Stimulated activated CD4-positive, alpha-beta T cell treated with anti-CD3 and anti-CD28 coated beads, Interleukin-2, amount 100 ng/mL, for 48 hours (primary cell): ENCODE data around the gene RAE1.
"Not testable (repeated sequence)": the region's sequence is repeated elsewhere in the genome, so short reads cannot be mapped to it uniquely, and the experiment has no call there.

Experiments
- DNase-seq, 2 donors: peaks; one replicate each; pipeline ENCODE4 v3.0.0-alpha.2; 2020

Gene RAE1

GRCh38 chr20:57327820-57328219 lies 23.2 kb upstream of the RAE1 start:
- no peak for DNase-seq

- DNase-seq: no peak
Observed at GRCh38 chr20:57329608-57330221, 21.3 kb upstream of the RAE1 start, which contains the start of gene SPO11. Gene SPO11, plus strand, starts transcription at chr20:57329803. Its CDS starts 65 bp downstream, at chr20:57329868.

- DNase-seq: no peak
Observed at GRCh38 chr20:57330998-57331397, 20.1 kb upstream of the RAE1 start.

GRCh38 chr20:57332105-57333089 lies 18.7 kb upstream of the RAE1 start:
- DNase-seq: no peak

GRCh38 chr20:57335392-57335791 lies 15.7 kb upstream of the RAE1 start:
- no peak for DNase-seq

DNA sequence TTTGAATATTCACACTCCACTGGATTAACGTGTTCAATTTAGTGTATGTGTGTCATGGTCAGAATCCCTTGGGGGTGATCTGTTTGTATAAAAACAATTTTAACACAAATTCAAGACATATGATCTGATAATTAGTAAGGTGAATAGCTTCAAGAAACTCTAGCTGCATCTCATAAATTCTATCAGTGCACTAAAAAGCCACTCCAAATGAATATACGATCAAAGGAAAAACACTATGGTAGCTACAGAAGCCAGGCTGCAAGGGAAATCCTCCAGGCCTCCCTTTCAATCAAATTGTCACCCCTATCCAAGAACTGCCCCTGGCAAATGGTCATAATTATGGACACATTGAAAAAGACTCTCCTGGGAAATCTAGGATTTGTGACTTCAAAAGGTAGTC lies 9.4 kb upstream of the RAE1 start:
- DNase-seq: no peak

DNA sequence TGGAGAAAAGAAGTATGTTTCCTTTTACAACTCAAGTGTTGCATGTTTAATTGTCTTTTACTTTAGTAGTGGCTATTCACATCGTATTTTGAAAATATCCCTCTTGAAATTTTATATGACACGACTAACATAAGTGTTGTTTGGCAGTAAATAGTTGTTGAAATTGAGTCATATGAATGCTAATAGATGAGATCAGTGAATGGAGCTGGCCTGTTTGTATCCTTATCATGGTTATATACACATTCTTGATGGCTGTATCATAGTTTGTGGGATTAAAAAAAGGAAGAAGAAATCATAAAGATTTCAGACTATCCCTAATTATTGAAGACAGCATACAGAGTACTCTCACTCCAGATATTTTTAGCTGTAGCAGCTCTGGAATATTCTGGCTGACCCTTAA lies 8.2 kb upstream of the RAE1 start:
- DNase-seq: no peak

DNA sequence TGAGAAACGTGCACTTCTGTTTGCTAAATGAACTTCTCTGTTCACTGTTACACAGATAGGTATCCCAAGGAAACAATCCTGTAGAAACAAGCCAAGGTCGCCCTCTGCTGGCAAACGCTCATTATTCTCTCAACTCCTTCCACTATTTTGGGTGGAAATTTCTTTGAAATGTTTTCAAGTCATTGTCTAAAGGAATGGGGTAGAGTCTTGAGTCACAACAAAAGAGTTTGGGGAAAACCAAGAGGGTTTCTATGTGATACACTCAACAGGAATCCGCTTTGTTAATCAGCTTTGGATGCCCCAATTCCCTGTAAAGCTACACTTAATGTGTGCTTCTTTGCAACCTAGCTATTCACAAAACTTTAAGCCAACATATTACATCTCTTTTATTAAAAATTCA lies 4.6 kb upstream of the RAE1 start:
- peak; percentile 68 to 69 for DNase-seq

GRCh38 chr20:57347393-57347792 lies 3.7 kb upstream of the RAE1 start:
- DNase-seq: no peak

- not testable (repeated sequence) for DNase-seq
Observed at GRCh38 chr20:57348200-57348921, 2.7 kb upstream of the RAE1 start.

GRCh38 chr20:57348922-57349574 lies 2.0 kb upstream of the RAE1 start:
- DNase-seq: not testable (repeated sequence)

- DNase-seq: no peak
Observed at GRCh38 chr20:57350081-57350710, 859 bp upstream of the RAE1 start.

DNA sequence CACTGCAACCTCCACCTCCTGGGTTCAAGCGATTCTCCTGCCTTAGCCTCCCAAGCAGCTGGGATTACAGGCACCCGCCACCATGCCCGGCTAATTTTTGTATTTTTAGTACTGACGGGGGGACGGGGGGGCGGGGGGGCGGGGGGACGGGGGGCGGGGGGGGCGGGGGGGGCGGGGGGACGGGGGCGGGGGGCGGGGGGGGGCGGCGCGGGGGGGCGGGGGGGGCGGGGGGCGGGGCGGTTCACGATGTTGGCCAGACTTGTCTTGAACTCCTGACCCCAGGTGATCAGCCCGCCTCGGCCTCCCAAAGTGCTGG lies 371 bp upstream of the RAE1 start:
- DNase-seq: not testable (repeated sequence)

GRCh38 chr20:57352305-57352704 lies 1.2 kb downstream of the RAE1 start:
- DNase-seq: no peak

DNA sequence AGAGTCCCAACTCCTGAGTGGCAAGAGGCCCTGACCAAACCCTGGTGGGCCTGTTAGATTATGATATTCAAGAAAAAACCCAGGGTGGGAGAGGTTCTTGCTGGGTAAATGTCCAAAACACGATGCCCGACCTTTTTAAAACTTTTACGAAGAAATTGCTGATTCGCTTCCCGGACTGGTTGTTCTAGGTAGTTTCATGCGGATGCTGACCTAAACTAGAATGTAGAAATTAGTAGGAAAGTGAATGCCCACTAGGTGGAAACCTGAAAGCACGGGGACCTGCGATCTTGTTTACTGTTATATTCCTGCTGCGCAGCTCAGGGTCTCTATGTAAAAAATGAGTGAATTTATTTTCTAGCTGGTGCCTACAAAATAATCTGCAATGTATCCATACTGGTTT lies 2.3 kb downstream of the RAE1 start:
- DNase-seq: no peak

DNA sequence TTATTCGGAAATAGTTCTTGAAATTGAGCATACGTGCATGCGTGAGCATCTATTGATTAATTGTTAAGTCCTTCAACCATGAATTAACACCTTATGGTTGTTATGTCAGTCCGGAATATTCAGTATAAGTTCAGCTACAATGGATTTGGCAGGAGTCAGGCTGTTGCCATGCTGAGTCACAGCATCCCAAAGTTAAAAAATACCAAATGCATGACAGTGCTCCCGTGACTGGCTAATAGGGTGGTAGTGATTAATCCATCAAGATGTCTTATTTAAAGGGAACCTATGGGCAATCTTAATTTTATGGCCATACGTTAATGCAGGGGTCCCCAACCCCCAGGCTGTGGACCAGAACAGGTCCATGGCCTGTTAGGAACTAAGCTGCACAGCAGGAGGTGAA lies 10.5 kb downstream of the RAE1 start:
- DNase-seq: no peak

DNA sequence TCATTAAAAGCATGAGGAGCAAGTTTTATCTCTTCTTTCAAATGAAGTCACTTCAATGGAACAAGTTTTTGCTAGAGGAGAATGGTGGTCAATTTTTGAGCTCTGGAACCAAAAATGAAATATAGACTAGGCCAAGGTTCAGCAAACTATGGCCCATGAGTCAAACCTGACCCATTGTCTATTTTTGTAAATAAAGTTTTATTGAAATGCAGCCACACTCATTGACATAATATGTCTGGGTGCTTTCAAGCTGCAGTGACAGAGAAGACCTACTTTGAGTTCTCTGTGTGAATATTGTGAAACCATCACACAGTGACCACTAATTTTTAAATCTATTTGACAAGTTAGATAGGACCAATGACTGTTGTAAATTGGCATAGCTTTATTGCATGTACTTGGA lies 13.4 kb downstream of the RAE1 start:
- DNase-seq: no peak

DNA sequence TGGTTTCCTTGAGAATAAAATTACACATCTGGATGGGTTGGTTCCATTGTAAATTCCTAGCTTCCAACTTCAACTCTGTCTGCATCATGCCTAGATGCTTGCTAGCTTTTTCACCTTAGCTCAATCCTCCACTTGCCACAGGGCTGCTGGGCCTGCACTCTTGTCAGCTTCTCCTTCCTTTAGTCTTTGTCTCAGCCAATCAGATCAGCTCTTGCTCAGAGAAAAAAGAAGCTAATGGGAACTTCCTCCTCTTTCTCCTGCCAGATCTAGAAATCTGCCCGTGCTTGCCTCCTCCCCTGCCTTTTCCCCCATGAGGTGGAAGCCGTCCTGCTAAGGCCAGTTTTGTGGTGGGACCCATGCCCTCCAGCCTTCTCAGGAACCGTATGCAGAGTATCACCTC lies 18.5 kb downstream of the RAE1 start:
- DNase-seq: no peak

DNA sequence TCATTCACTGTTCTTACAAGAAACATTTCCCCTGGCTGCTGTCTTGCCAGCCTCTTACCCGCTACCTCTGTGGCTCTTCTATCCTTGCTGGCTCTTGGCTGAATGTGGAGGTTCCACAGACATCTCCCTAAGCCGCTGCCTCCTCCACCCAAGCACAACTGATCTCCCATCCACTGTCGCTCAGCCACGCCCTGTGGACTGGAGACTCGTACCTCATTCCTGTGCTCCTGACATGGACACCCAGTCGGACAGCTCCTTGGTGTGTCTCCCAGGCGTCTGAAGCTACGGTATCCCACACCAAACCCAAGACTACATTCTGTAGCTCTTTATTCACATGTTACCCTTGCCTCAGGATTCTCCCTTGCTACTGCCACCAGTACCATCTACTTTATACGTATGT lies 19.3 kb downstream of the RAE1 start:
- no peak for DNase-seq

- DNase-seq: no peak
Observed at GRCh38 chr20:57371363-57371762, 20.3 kb downstream of the RAE1 start.

DNA sequence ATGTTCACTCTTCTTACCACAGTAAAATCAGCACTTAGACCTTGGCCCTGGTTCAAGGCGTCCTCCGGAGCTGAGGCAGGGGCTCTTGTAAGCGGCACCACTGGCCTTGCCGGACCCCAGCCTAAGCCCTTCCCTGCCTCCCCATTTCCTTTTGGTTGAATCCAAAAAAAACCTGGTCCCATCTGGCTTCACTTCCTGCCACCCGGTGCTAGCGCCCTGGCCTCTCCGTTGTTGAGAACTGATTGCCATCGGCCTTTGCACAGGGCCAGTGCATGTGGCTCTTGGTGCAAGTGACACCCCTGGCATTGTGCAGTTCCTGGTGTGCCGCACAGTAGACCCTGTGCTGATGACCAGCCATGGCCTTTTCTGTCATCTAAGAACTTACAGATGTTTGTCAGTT lies 21.1 kb downstream of the RAE1 start:
- DNase-seq: no peak

- no peak for DNase-seq
Observed at GRCh38 chr20:57372581-57373350, 21.7 kb downstream of the RAE1 start.
